ENCODE measurements around the gene UBASH3B. TPM values are rescaled to one million over a fixed set of nuclear protein-coding genes. Genes with fewer than 3 reads are reported as not detected.

Gene UBASH3B
- total RNA-seq, 1 donor from 2014 or later, result 6.6 TPM

GRCh38 chr11:122671400-122671891 lies 15.9 kb downstream of the UBASH3B start:
- no peak overlapping the region for H3K27ac Mint-ChIP-seq
- H3K4me1 Mint-ChIP-seq, result peaks cover 9% of the 10 kb centered on the region
- peaks cover 4% of the 10 kb centered on the region for H3K36me3 Mint-ChIP-seq
- no peak overlapping the region for H3K4me3 Mint-ChIP-seq
- no peak for TF ChIP-seq CTCF (IDR thresholded peaks at IDR 0.05; ENCODE audit: unreplicated experiment)
- H3K27me3 Mint-ChIP-seq (ENCODE audit: low read depth), result peaks cover 2% of the 10 kb centered on the region
- no peak for DNase-seq (ENCODE audit: low spot score in 2 of 2, unreplicated experiment in 2 of 2)
- H3K9me3 Mint-ChIP-seq, result peaks cover 6% of the 10 kb centered on the region

GRCh38 chr11:122672892-122673291 lies 17.4 kb downstream of the UBASH3B start:
- DNase-seq (ENCODE audit: low spot score in 2 of 2, unreplicated experiment in 2 of 2), result no peak

GRCh38 chr11:122673701-122674100 lies 18.2 kb downstream of the UBASH3B start:
- no peak overlapping the region for H3K4me3 Mint-ChIP-seq
- H3K27ac Mint-ChIP-seq, result no peak overlapping the region
- H3K27me3 Mint-ChIP-seq (ENCODE audit: low read depth), result no peaks in the 10 kb centered on the region
- peaks cover 10% of the 10 kb centered on the region for H3K4me1 Mint-ChIP-seq
- DNase-seq (ENCODE audit: low spot score in 2 of 2, unreplicated experiment in 2 of 2), result no peak
- peaks cover 6% of the 10 kb centered on the region for H3K9me3 Mint-ChIP-seq
- peaks cover 4% of the 10 kb centered on the region for H3K36me3 Mint-ChIP-seq
- TF ChIP-seq CTCF (IDR thresholded peaks at IDR 0.05; ENCODE audit: unreplicated experiment), result no peak

More at GRCh38 chr11:122672892-122673291, 17.4 kb downstream of the UBASH3B start:
- TF ChIP-seq CTCF (IDR thresholded peaks at IDR 0.05; ENCODE audit: unreplicated experiment), result no peak
- Mint-ChIP-seq H3K4me1 (peaks cover 10% of the 10 kb centered on the region), H3K9me3 (peaks cover 6% of the 10 kb centered on the region), H3K36me3 (peaks cover 4% of the 10 kb centered on the region), H3K4me3 (no peak overlapping the region), H3K27me3 (ENCODE audit: low read depth) (no peaks in the 10 kb centered on the region), H3K27ac (no peak overlapping the region)

GRCh38 chr11:122676638-122677037 lies 21.1 kb downstream of the UBASH3B start:
- Mint-ChIP-seq H3K27ac (no peak overlapping the region), H3K27me3 (ENCODE audit: low read depth) (no peaks in the 10 kb centered on the region), H3K4me3 (no peak overlapping the region), H3K4me1 (peaks cover 10% of the 10 kb centered on the region), H3K36me3 (no peaks in the 10 kb centered on the region), H3K9me3 (no peaks in the 10 kb centered on the region)
- no peak for DNase-seq (ENCODE audit: low spot score in 2 of 2, unreplicated experiment in 2 of 2)
- TF ChIP-seq CTCF (IDR thresholded peaks at IDR 0.05; ENCODE audit: unreplicated experiment), result no peak

- no peaks in the 10 kb centered on the region for H3K9me3 Mint-ChIP-seq
- H3K27me3 Mint-ChIP-seq (ENCODE audit: low read depth), result no peaks in the 10 kb centered on the region
- H3K36me3 Mint-ChIP-seq, result no peaks in the 10 kb centered on the region
- no peak for TF ChIP-seq CTCF (IDR thresholded peaks at IDR 0.05; ENCODE audit: unreplicated experiment)
- no peak overlapping the region for H3K27ac Mint-ChIP-seq
- peaks cover 10% of the 10 kb centered on the region for H3K4me1 Mint-ChIP-seq
- H3K4me3 Mint-ChIP-seq, result no peak overlapping the region
- DNase-seq (ENCODE audit: low spot score in 2 of 2, unreplicated experiment in 2 of 2), result no peak
These were observed 21.7 kb downstream of the UBASH3B start for GRCh38 chr11:122677256-122677655.

- no peak overlapping the region for H3K27ac Mint-ChIP-seq
- H3K9me3 Mint-ChIP-seq, result no peaks in the 10 kb centered on the region
- H3K36me3 Mint-ChIP-seq, result no peaks in the 10 kb centered on the region
- peaks cover 7% of the 10 kb centered on the region for H3K4me1 Mint-ChIP-seq
- TF ChIP-seq CTCF (IDR thresholded peaks at IDR 0.05; ENCODE audit: unreplicated experiment), result no peak
- no peaks in the 10 kb centered on the region for H3K27me3 Mint-ChIP-seq (ENCODE audit: low read depth)
- DNase-seq (ENCODE audit: low spot score in 2 of 2, unreplicated experiment in 2 of 2), result no peak
- H3K4me3 Mint-ChIP-seq, result no peak overlapping the region
These were observed 22.9 kb downstream of the UBASH3B start for GRCh38 chr11:122678406-122678805.
